Glomerular visceral epithelial cell (primary cell): ENCODE data around the gene RHEBL1.

Source experiments
- DNase-seq: peaks from one replicate; pipeline ENCODE4 v3.0.0-alpha.2; 2016; ENCODE audit errors: extremely low spot score

Gene RHEBL1

GRCh38 chr12:49037111-49037946, 32.5 kb downstream of the RHEBL1 start:
- DNase-seq: no peak

GRCh38 chr12:49036029-49036428, 33.8 kb downstream of the RHEBL1 start:
- DNase-seq: no peak

GRCh38 chr12:49034286-49034622, 35.5 kb downstream of the RHEBL1 start:
- no peak for DNase-seq

GRCh38 chr12:49033611-49034285, 36.0 kb downstream of the RHEBL1 start:
- no peak for DNase-seq

GRCh38 chr12:49032679-49033447, 36.9 kb downstream of the RHEBL1 start:
- no peak for DNase-seq

GRCh38 chr12:49032276-49032675, 37.5 kb downstream of the RHEBL1 start:
- DNase-seq: no peak

GRCh38 chr12:49031573-49032161, 38.1 kb downstream of the RHEBL1 start:
- DNase-seq: no peak

GRCh38 chr12:49030714-49031572, 38.8 kb downstream of the RHEBL1 start:
- no peak for DNase-seq

GRCh38 chr12:49030119-49030518, 39.7 kb downstream of the RHEBL1 start:
- DNase-seq: no peak

- DNase-seq: no peak
Observed at GRCh38 chr12:49028666-49029275, 41.0 kb downstream of the RHEBL1 start.

GRCh38 chr12:49027846-49028555, 41.8 kb downstream of the RHEBL1 start:
- no peak for DNase-seq

- DNase-seq: no peak
Observed at GRCh38 chr12:49026678-49027480, 42.9 kb downstream of the RHEBL1 start.

- DNase-seq: no peak
Observed at GRCh38 chr12:49026101-49026500, 43.7 kb downstream of the RHEBL1 start.

GRCh38 chr12:49025463-49025862, 44.3 kb downstream of the RHEBL1 start:
- DNase-seq: no peak

GRCh38 chr12:49024543-49024942, 45.2 kb downstream of the RHEBL1 start:
- DNase-seq: no peak

- DNase-seq: no peak
Observed at GRCh38 chr12:49023812-49024211, 46.0 kb downstream of the RHEBL1 start.

- no peak for DNase-seq
Observed at GRCh38 chr12:49022558-49023178, 47.1 kb downstream of the RHEBL1 start.

GRCh38 chr12:49021292-49021915, 48.4 kb downstream of the RHEBL1 start:
- DNase-seq: no peak
